A549 (cell line): ENCODE measurements around the gene IL1A. TPM values are rescaled to one million over a fixed set of nuclear protein-coding genes. Genes with fewer than 3 reads are reported as not detected.

ENCODE experiments used
- ATAC-seq, 2 experiments: fragments of 200-7000 bp in 1 of 2; fragments of >200 bp in 1 of 2; cut with Nextera tagmentation in 1 of 2; cut with Tn5 transposase in 1 of 2; 3 replicates each; pipeline versions ENCODE4 v1.8.0 to v1.9.1; 2018 to 2020; ENCODE audit warnings: mild to moderate bottlenecking in 1 of 2, moderate library complexity in 1 of 2
- CTCF ChIA-PET: fragments of 300-600 bp; sonication (Branson Sonifier 250); formaldehyde crosslinking; extraction: SDS; loops from one replicate; lab custom pipeline; 2021; ENCODE audit warnings: antibody characterized with exemption, inconsistent platforms; lab: Yijun Ruan, JAX
- POLR2A ChIA-PET: fragments of 350-600 bp; formaldehyde crosslinking; extraction: SDS; loops from one replicate; lab custom pipeline; 2021; ENCODE audit warnings: antibody characterized with exemption, inconsistent platforms; lab: Yijun Ruan, JAX
- DNase-seq, 2 experiments: peaks; one replicate each; pipeline versions ENCODE4 v3.0.0 to v3.0.0-alpha.2; 2011 to 2016; ENCODE audit warnings: low read depth in 1 of 2, low spot score in 1 of 2
- FAIRE-seq: peaks from 2 replicates; lab custom pipeline; 2011; peaks lifted over from hg19 to GRCh38; lab: Jason Lieb, UNC
- H3K27ac ChIP-seq, 2 experiments: fragments of >200 bp; sonication (Bioruptor Twin); formaldehyde crosslinking; 3 replicates each; pipeline ENCODE4 v1.5.1; 2016 to 2017
- H3K4me1 ChIP-seq: fragments of >200 bp; sonication (Bioruptor Twin); formaldehyde crosslinking; 3 replicates; pipeline ENCODE4 v1.6.1; 2016
- H3K4me2 ChIP-seq: fragments of >200 bp; sonication (Bioruptor Twin); formaldehyde crosslinking; 3 replicates; pipeline ENCODE4 v1.6.1; 2016
- H3K4me3 ChIP-seq: fragments of >200 bp; sonication (Bioruptor Twin); formaldehyde crosslinking; 3 replicates; pipeline ENCODE4 v1.5.1; 2016
- H3K9me3 ChIP-seq: fragments of >200 bp; sonication (Bioruptor Twin); formaldehyde crosslinking; 3 replicates; pipeline ENCODE4 v1.6.1; 2016
- BHLHE40 ChIP-seq: IDR thresholded peaks from 2 replicates; pipeline ENCODE4 v1.6.1; 2012; ENCODE audit warnings: low read depth, low read length, inconsistent platforms
- CBX2 ChIP-seq: fragments of 200-600 bp; sonication (generic); IDR thresholded peaks from 2 replicates; pipeline ENCODE4 v1.6.1; 2016; ENCODE audit warnings: low read depth, mild to moderate bottlenecking, borderline replicate concordance
- CHD2 ChIP-seq: fragments of 150-350 bp; IDR thresholded peaks from 2 replicates; pipeline ENCODE4 v1.6.1; 2014; ENCODE audit warnings: low read length; ENCODE audit not compliant: partially characterized antibody
- CHD4 ChIP-seq: fragments of 200-600 bp; sonication (generic); IDR thresholded peaks from 2 replicates; pipeline ENCODE4 v1.6.1; 2016; ENCODE audit warnings: antibody characterized with exemption, mild to moderate bottlenecking, borderline replicate concordance
- EHF ChIP-seq: fragments of 250-450 bp; sonication (Bioruptor Pico); IDR thresholded peaks from 2 replicates; pipeline ENCODE4 v1.5.0; 2020; ENCODE audit warnings: mild to moderate bottlenecking
- FOSB ChIP-seq: fragments of 250-450 bp; sonication (Bioruptor Pico); IDR thresholded peaks from 2 replicates; pipeline ENCODE4 v1.5.0; 2020; ENCODE audit warnings: mild to moderate bottlenecking, moderate library complexity
- FOSL2 ChIP-seq, 2 experiments: fragments of 450-650 bp in 1 of 2; fragments of >200 bp in 1 of 2; sonication (Bioruptor Twin) in 1 of 2; formaldehyde crosslinking; IDR thresholded peaks; 2 replicates each; pipeline versions ENCODE4 v1.5.0 to v1.6.1; 2016 to 2020; ENCODE audit warnings: mild to moderate bottlenecking in 1 of 2, moderate library complexity in 1 of 2
- FOXS1 ChIP-seq: fragments of 250-450 bp; sonication (Bioruptor Pico); IDR thresholded peaks from 2 replicates; pipeline ENCODE4 v1.5.0; 2020; ENCODE audit warnings: mild to moderate bottlenecking, moderate library complexity
- HDAC2 ChIP-seq: fragments of 200-600 bp; sonication (generic); IDR thresholded peaks from 2 replicates; pipeline ENCODE4 v1.6.1; 2016
- JUN ChIP-seq, 2 experiments: fragments of >200 bp; sonication (Bioruptor Twin); formaldehyde crosslinking; IDR thresholded peaks; 2 replicates in 1 of 2; 3 replicates in 1 of 2; pipeline ENCODE4 v1.6.1; 2016 to 2017
- KDM1A ChIP-seq: fragments of 200-600 bp; sonication (generic); IDR thresholded peaks from 2 replicates; pipeline ENCODE4 v1.6.1; 2016; ENCODE audit warnings: low read depth, mild to moderate bottlenecking
- KDM5A ChIP-seq: fragments of 200-600 bp; sonication (generic); IDR thresholded peaks from 2 replicates; pipeline ENCODE4 v1.6.1; 2016; ENCODE audit warnings: antibody characterized with exemption, mild to moderate bottlenecking
- MYC ChIP-seq: IDR thresholded peaks from 2 replicates; pipeline ENCODE4 v1.6.1; 2012; ENCODE audit warnings: mild to moderate bottlenecking, inconsistent platforms, low read length, improper control_type of control experiment, borderline replicate concordance
- NPAS2 ChIP-seq: fragments of 250-450 bp; sonication (Bioruptor Pico); IDR thresholded peaks from 2 replicates; pipeline ENCODE4 v1.8.0; 2022; ENCODE audit warnings: mild to moderate bottlenecking, moderate library complexity, borderline replicate concordance
- PHF8 ChIP-seq: fragments of 200-600 bp; sonication (generic); IDR thresholded peaks from 2 replicates; pipeline ENCODE4 v1.6.1; 2016; ENCODE audit warnings: low read depth, mild to moderate bottlenecking, antibody characterized with exemption, moderate library complexity, borderline replicate concordance
- POLR2A ChIP-seq: IDR thresholded peaks from 2 replicates; pipeline ENCODE4 v1.6.1; 2012; ENCODE audit warnings: mild to moderate bottlenecking, low read length
- RAD21 ChIP-seq, 2 experiments: fragments of >200 bp in 1 of 2; sonication (Bioruptor Twin) in 1 of 2; formaldehyde crosslinking in 1 of 2; IDR thresholded peaks in 1 of 2; conservative IDR thresholded peaks in 1 of 2; 2 replicates in 1 of 2; 3 replicates in 1 of 2; pipeline ENCODE4 v1.6.1; 2012 to 2018; ENCODE audit warnings: inconsistent platforms in 1 of 2
- RNF2 ChIP-seq: fragments of 200-600 bp; sonication (generic); IDR thresholded peaks from 2 replicates; pipeline ENCODE4 v1.6.1; 2016; ENCODE audit warnings: low read depth, mild to moderate bottlenecking, antibody characterized with exemption, moderate library complexity, borderline replicate concordance
- SMC3 ChIP-seq: fragments of >200 bp; sonication (Bioruptor Twin); formaldehyde crosslinking; IDR thresholded peaks from 3 replicates; pipeline ENCODE4 v1.6.1; 2018; ENCODE audit warnings: inconsistent platforms
- ZC3H11A ChIP-seq: fragments of 450-650 bp; IDR thresholded peaks from 2 replicates; pipeline ENCODE4 v1.6.1; 2014; ENCODE audit warnings: antibody characterized with exemption, mild to moderate bottlenecking
- ZFP36 ChIP-seq: fragments of 450-650 bp; IDR thresholded peaks from 2 replicates; pipeline ENCODE4 v1.6.1; 2014; ENCODE audit warnings: borderline replicate concordance; ENCODE audit not compliant: partially characterized antibody
- ZNF302 ChIP-seq: fragments of 250-450 bp; sonication (Bioruptor Pico); IDR thresholded peaks from 2 replicates; pipeline ENCODE4 v1.9.0; 2021; ENCODE audit warnings: inconsistent platforms, mild to moderate bottlenecking, moderate library complexity
- ZSCAN20 ChIP-seq: fragments of 250-450 bp; sonication (Bioruptor Pico); IDR thresholded peaks from 2 replicates; pipeline ENCODE4 v1.8.0; 2022; ENCODE audit warnings: mild to moderate bottlenecking, moderate library complexity
- WGBS: methylation state at CpG from one replicate; pipeline ENCODE4 v1.1.6; 2017; ENCODE audit errors: missing lambda C conversion rate; 5-methylcytosine and 5-hydroxymethylcytosine counted together
- polyA plus RNA-seq, 4 experiments: library from polyadenylated mRNA; depleted of rRNA in 3 of 4; stranded (reverse); fragments of >200 nt; fragmentation: RNase III in 1 of 4; extraction: RNeasy Plus Mini Kit Qiagen cat#74134 plus additional on column Dnase treatment in 1 of 4; gene quantifications; 2 replicates in 3 of 4; 3 replicates in 1 of 4; pipeline ENCODE4 v1.2.3, GENCODE V29; 2011 to 2017
- TF ChIP-seq, protein P1 (sequence below): IDR thresholded peaks from 2 replicates; pipeline ENCODE4 v1.6.1; 2012
- TF ChIP-seq, protein P2 (sequence below): fragments of >200 bp; sonication (Bioruptor Twin); formaldehyde crosslinking; IDR thresholded peaks from 2 replicates; pipeline ENCODE4 v1.6.1; 2016
- TF ChIP-seq, protein P3 (sequence below): fragments of >200 bp; sonication (Bioruptor Twin); formaldehyde crosslinking; IDR thresholded peaks from 3 replicates; pipeline ENCODE4 v1.6.1; 2016
- TF ChIP-seq, protein P4 (sequence below): IDR thresholded peaks from 2 replicates; pipeline ENCODE4 v1.6.1; 2012; ENCODE audit warnings: low read depth, borderline replicate concordance

IL1A gene
- polyA plus RNA-seq, 2 of the 4 experiments (the other 2 are of a cell fraction) = 0.25 TPM; not detected in 1

DNA sequence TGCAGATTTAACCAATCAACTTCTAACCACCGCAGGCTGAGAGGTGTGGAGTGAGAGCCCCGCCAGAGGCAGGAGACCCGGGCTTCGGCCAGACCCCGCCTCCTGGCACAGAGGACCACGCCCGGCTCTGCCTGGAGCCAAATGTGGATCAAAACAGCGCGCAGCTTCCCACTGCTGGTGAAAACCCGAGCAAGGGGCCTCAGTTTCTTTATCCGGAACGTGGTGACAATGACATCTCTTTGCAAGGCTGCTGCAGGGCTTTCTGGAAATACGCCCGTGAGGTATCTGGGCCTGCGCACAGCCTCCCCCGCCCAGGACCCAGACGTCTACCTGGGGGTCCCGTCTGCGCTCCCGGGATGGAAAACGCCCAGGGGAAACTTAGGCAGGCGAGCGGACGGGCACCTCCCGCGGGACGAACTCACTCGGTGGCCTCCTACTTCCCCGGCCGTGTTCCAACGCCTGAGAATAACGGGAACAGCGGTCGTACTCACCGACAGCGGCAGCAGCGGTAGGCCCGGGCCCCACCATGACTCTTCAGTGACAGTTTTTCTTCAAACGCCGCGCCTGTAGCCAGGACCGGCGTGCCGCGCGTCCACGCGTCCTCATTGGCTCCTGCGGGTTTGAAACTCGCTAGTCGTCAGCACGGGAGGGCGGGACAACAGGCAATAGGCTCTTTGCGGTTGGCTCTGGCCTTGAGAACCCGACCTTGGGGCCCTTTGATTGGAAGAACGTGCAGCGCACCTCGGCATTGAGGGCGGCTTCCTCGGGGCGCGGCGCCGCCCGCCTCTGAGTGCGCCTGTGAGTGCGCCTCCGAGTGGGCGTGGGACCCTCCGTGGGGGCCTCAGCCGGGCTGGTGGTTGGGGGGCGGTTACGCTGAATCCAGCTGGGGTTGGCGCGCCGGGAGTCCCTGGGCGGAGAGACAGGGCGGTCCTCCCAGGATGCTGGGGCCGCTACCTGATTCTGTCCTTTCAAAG, 19.9 kb downstream of the IL1A start, which contains the start of gene CKAP2L (continued):
- 0 out of 2 replicates have a peak, but pooled peaks have one; percentile 41 for TF ChIP-seq PHF8
- 0 out of 2 replicates have a peak, but pooled peaks have one; percentile 35 for TF ChIP-seq KDM5A
- TF ChIP-seq JUN (IDR thresholded peaks at IDR 0.05) = peak in 1 of 2 experiments; percentile 68; a peak in 2 of 5 replicates
- peak; percentile 60; the same call in 1 of the 2 replicates for TF ChIP-seq HDAC2
- TF ChIP-seq, protein P1, sequence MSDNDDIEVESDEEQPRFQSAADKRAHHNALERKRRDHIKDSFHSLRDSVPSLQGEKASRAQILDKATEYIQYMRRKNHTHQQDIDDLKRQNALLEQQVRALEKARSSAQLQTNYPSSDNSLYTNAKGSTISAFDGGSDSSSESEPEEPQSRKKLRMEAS = peak; percentile 73

DNA sequence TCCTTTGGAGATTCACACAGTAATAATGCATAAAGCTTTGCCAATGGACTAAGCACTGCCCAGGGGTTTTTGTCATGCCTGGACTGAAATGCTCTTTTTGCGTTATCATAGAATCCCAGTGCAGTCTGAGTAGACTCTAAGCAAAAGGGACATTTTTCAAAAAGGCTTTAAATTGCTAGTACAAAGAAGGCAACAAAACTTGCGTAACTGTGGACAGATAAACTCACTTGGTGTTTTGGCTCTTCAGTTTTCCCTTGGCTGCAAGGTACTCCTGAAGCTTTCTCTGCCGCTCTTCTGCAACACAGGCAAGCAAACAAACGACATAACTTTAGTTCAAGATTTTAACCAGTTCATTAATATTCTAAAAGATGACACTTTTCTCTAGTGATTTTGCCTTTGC, 22.0 kb downstream of the IL1A start:
- ChIA-PET POLR2A (no interaction called here), CTCF (interaction anchor here (0.9 to 4.2 kb wide), 3 partner anchors 13 to 179 kb away, joined by 3 to 30 read pairs (median 10); no protein-coding TSS in a partner anchor)
- ATAC-seq (no peak), DNase-seq (no peak), FAIRE-seq (no peak)
- H3K4me3 ChIP-seq = no peak overlapping the region
- 90% methylated on average over 4 of the region's 4 CpGs for WGBS
- no peak overlapping the region for H3K27ac ChIP-seq
- TF ChIP-seq, protein P2, sequence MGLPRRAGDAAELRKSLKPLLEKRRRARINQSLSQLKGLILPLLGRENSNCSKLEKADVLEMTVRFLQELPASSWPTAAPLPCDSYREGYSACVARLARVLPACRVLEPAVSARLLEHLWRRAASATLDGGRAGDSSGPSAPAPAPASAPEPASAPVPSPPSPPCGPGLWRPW = no peak
- TF ChIP-seq MYC (no peak), CBX2 (no peak), POLR2A (no peak), BHLHE40 (no peak), EHF (no peak), FOSB (CRISPR knock-in tag) (no peak), KDM5A (no peak), FOXS1 (no peak), CHD2 (no peak), ZFP36 (no peak), RAD21 (conservative IDR thresholded peaks at IDR 0.05 in 1 of 2, IDR thresholded peaks at IDR 0.05 in 1 of 2) (no peak), ZSCAN20 (no peak), KDM1A (no peak), ZNF302 (CRISPR knock-in tag) (no peak)
- TF ChIP-seq, protein P3, sequence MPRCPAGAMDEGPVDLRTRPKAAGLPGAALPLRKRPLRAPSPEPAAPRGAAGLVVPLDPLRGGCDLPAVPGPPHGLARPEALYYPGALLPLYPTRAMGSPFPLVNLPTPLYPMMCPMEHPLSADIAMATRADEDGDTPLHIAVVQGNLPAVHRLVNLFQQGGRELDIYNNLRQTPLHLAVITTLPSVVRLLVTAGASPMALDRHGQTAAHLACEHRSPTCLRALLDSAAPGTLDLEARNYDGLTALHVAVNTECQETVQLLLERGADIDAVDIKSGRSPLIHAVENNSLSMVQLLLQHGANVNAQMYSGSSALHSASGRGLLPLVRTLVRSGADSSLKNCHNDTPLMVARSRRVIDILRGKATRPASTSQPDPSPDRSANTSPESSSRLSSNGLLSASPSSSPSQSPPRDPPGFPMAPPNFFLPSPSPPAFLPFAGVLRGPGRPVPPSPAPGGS = no peak
- peaks cover 20% of the 10 kb centered on the region; the same call in 2 of the 3 replicates for H3K4me1 ChIP-seq
- peak overlapping the region; percentile 77; the same call in 2 of the 3 replicates for H3K4me2 ChIP-seq
- no peaks in the 10 kb centered on the region for H3K9me3 ChIP-seq

DNA sequence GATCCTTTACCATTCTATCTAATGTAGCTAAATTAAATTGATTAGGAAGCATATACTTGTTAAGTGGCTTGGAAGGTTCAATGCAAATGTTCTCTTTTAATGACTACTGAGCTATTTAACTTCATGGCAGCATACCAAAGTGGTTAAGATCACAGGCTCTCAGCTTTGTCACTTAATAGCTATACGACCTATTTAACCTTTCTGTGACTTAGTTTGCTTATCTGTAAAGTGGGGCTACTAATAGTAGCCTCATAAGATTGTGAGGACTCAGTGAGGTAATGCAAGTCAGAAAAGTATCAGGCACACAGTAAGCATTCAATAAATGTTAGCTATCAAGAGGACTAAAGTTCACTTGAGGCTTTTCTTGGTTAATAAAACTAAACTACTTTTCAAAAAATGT, 24.1 kb downstream of the IL1A start:
- Histone ChIP-seq H3K4me2 (no peak overlapping the region), H3K9me3 (no peaks in the 10 kb centered on the region), H3K27ac (no peak overlapping the region)
- FAIRE-seq = no peak
- POLR2A ChIA-PET = no interaction called here
- TF ChIP-seq RNF2 = no peak
- TF ChIP-seq SMC3 = no peak
- TF ChIP-seq FOSB (CRISPR knock-in tag) = no peak
- no peak for TF ChIP-seq POLR2A
- no peak for TF ChIP-seq BHLHE40
- TF ChIP-seq, protein P3 = no peak
- TF ChIP-seq, protein P4, sequence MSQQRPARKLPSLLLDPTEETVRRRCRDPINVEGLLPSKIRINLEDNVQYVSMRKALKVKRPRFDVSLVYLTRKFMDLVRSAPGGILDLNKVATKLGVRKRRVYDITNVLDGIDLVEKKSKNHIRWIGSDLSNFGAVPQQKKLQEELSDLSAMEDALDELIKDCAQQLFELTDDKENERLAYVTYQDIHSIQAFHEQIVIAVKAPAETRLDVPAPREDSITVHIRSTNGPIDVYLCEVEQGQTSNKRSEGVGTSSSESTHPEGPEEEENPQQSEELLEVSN = no peak
- no peak for TF ChIP-seq FOSL2 (IDR thresholded peaks at IDR 0.05)
- TF ChIP-seq FOSL2 (CRISPR knock-in tag; IDR thresholded peaks at IDR 0.05) = no peak
- TF ChIP-seq ZC3H11A = no peak
- TF ChIP-seq CHD4 = no peak
- TF ChIP-seq NPAS2 = no peak
- TF ChIP-seq ZSCAN20 = no peak
- TF ChIP-seq, all 56 proteins: peak for 0
- DNase-seq (no peak), ATAC-seq (no peak)
- Histone ChIP-seq H3K4me1 (peaks cover 16% of the 10 kb centered on the region; the same call in 2 of the 3 replicates), H3K4me3 (no peak overlapping the region)
- WGBS = 70% methylated on average over 1 of the region's 1 CpG
- CTCF ChIA-PET = interaction anchor here (0.9 to 4.2 kb wide), 2 partner anchors 11 to 181 kb away, joined by 3 to 30 read pairs; no protein-coding TSS in a partner anchor
